ENCODE data around the gene YWHAG.
"Not testable (repeated sequence)": the region's sequence is repeated elsewhere in the genome, so short reads cannot be mapped to it uniquely, and the experiment has no call there.

The YWHAG gene

GRCh38 chr7:76292911-76293310 is 65.9 kb downstream of the YWHAG start:
- FAIRE-seq: not testable (repeated sequence)

- no peak for FAIRE-seq
Measured at GRCh38 chr7:76292213-76292573, 66.6 kb downstream of the YWHAG start.

GRCh38 chr7:76291351-76292212 is 67.2 kb downstream of the YWHAG start:
- no peak for FAIRE-seq

GRCh38 chr7:76290847-76291350 is 67.9 kb downstream of the YWHAG start:
- not testable (repeated sequence) for FAIRE-seq

- FAIRE-seq: no peak
Measured at GRCh38 chr7:76286842-76287403, 71.9 kb downstream of the YWHAG start.

- FAIRE-seq: no peak
Measured at GRCh38 chr7:76285604-76286374, 73.0 kb downstream of the YWHAG start.

- no peak for FAIRE-seq
Measured at GRCh38 chr7:76283254-76284159, 75.3 kb downstream of the YWHAG start.

- FAIRE-seq: no peak
Measured at GRCh38 chr7:76282344-76283253, 76.2 kb downstream of the YWHAG start.

- FAIRE-seq: no peak
Measured at GRCh38 chr7:76281706-76282343, 77.0 kb downstream of the YWHAG start.

- FAIRE-seq: no peak
Measured at GRCh38 chr7:76281006-76281705, 77.6 kb downstream of the YWHAG start.

GRCh38 chr7:76280408-76280807 is 78.4 kb downstream of the YWHAG start:
- FAIRE-seq: no peak

GRCh38 chr7:76278540-76278939 is 80.3 kb downstream of the YWHAG start:
- no peak for FAIRE-seq

Data from endometrium (tissue), 2 donors.